Measurements from ENCODE around the gene ZFYVE26. TPM values are rescaled to one million over a fixed set of nuclear protein-coding genes. Genes with fewer than 3 reads are reported as not detected.

Gene ZFYVE26
- total and polyA plus RNA-seq, 2 of the 8 experiments (the other 6 are each of a cell fraction or from before 2014, with no cell fraction given): 13.0 to 23.3 TPM

DNA sequence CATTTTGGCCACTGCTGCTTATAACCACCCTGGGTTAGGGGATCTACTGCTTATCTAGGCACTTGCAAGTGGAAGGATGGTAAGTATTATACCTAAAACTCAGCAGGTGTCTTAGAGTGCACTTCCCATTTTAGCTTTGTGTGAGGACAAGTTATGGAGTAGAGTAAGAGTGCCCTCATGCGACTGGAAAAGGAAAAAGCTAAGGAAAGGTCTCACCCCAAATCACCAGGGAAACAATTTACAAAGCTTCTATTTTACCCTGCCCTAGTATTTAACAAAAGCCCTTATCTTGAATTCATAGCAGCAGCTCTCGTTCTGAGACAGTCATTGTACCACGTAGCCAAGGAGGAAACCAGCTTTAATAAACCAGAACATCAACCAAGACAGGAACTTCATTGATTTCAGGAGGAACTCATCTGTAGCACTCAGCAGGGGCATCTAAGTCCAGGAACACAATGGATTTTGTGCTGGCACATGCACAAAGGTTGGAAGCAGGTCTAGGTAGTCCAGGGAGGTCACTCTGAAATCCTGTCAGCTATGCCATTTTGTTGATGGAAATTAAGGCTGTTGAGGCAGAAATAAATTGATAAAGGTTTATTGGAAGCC lies 111.8 kb downstream of the ZFYVE26 start (continued):
- TF ChIP-seq, protein P1, sequence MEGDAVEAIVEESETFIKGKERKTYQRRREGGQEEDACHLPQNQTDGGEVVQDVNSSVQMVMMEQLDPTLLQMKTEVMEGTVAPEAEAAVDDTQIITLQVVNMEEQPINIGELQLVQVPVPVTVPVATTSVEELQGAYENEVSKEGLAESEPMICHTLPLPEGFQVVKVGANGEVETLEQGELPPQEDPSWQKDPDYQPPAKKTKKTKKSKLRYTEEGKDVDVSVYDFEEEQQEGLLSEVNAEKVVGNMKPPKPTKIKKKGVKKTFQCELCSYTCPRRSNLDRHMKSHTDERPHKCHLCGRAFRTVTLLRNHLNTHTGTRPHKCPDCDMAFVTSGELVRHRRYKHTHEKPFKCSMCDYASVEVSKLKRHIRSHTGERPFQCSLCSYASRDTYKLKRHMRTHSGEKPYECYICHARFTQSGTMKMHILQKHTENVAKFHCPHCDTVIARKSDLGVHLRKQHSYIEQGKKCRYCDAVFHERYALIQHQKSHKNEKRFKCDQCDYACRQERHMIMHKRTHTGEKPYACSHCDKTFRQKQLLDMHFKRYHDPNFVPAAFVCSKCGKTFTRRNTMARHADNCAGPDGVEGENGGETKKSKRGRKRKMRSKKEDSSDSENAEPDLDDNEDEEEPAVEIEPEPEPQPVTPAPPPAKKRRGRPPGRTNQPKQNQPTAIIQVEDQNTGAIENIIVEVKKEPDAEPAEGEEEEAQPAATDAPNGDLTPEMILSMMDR (IDR thresholded peaks at IDR 0.05; ENCODE audit: control extremely low read depth in 1 of 3, insufficient read depth in 1 of 3, low read depth in 1 of 3, low read length in 3 of 3): peak in 2 of 3 experiments; percentile 66 to 73; a peak in 3 of 4 replicates
- TF ChIP-seq, protein P2, sequence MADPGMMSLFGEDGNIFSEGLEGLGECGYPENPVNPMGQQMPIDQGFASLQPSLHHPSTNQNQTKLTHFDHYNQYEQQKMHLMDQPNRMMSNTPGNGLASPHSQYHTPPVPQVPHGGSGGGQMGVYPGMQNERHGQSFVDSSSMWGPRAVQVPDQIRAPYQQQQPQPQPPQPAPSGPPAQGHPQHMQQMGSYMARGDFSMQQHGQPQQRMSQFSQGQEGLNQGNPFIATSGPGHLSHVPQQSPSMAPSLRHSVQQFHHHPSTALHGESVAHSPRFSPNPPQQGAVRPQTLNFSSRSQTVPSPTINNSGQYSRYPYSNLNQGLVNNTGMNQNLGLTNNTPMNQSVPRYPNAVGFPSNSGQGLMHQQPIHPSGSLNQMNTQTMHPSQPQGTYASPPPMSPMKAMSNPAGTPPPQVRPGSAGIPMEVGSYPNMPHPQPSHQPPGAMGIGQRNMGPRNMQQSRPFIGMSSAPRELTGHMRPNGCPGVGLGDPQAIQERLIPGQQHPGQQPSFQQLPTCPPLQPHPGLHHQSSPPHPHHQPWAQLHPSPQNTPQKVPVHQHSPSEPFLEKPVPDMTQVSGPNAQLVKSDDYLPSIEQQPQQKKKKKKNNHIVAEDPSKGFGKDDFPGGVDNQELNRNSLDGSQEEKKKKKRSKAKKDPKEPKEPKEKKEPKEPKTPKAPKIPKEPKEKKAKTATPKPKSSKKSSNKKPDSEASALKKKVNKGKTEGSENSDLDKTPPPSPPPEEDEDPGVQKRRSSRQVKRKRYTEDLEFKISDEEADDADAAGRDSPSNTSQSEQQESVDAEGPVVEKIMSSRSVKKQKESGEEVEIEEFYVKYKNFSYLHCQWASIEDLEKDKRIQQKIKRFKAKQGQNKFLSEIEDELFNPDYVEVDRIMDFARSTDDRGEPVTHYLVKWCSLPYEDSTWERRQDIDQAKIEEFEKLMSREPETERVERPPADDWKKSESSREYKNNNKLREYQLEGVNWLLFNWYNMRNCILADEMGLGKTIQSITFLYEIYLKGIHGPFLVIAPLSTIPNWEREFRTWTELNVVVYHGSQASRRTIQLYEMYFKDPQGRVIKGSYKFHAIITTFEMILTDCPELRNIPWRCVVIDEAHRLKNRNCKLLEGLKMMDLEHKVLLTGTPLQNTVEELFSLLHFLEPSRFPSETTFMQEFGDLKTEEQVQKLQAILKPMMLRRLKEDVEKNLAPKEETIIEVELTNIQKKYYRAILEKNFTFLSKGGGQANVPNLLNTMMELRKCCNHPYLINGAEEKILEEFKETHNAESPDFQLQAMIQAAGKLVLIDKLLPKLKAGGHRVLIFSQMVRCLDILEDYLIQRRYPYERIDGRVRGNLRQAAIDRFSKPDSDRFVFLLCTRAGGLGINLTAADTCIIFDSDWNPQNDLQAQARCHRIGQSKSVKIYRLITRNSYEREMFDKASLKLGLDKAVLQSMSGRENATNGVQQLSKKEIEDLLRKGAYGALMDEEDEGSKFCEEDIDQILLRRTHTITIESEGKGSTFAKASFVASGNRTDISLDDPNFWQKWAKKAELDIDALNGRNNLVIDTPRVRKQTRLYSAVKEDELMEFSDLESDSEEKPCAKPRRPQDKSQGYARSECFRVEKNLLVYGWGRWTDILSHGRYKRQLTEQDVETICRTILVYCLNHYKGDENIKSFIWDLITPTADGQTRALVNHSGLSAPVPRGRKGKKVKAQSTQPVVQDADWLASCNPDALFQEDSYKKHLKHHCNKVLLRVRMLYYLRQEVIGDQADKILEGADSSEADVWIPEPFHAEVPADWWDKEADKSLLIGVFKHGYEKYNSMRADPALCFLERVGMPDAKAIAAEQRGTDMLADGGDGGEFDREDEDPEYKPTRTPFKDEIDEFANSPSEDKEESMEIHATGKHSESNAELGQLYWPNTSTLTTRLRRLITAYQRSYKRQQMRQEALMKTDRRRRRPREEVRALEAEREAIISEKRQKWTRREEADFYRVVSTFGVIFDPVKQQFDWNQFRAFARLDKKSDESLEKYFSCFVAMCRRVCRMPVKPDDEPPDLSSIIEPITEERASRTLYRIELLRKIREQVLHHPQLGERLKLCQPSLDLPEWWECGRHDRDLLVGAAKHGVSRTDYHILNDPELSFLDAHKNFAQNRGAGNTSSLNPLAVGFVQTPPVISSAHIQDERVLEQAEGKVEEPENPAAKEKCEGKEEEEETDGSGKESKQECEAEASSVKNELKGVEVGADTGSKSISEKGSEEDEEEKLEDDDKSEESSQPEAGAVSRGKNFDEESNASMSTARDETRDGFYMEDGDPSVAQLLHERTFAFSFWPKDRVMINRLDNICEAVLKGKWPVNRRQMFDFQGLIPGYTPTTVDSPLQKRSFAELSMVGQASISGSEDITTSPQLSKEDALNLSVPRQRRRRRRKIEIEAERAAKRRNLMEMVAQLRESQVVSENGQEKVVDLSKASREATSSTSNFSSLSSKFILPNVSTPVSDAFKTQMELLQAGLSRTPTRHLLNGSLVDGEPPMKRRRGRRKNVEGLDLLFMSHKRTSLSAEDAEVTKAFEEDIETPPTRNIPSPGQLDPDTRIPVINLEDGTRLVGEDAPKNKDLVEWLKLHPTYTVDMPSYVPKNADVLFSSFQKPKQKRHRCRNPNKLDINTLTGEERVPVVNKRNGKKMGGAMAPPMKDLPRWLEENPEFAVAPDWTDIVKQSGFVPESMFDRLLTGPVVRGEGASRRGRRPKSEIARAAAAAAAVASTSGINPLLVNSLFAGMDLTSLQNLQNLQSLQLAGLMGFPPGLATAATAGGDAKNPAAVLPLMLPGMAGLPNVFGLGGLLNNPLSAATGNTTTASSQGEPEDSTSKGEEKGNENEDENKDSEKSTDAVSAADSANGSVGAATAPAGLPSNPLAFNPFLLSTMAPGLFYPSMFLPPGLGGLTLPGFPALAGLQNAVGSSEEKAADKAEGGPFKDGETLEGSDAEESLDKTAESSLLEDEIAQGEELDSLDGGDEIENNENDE (IDR thresholded peaks at IDR 0.05; ENCODE audit: insufficient replicate concordance, low read length): no peak
- TF ChIP-seq RAD21 (IDR thresholded peaks at IDR 0.05 in 1 of 2, conservative IDR thresholded peaks at IDR 0.05 in 1 of 2; ENCODE audit: low read depth in 2 of 2, low read length in 2 of 2): peak; percentile 88 to 89
- no peak for TF ChIP-seq GTF2F1 (IDR thresholded peaks at IDR 0.05; ENCODE audit: borderline replicate concordance, low read depth, low read length)
- no peak for TF ChIP-seq SIX5 (IDR thresholded peaks at IDR 0.05; ENCODE audit: low read depth, low read length)

All from H1 (cell line).